ENCODE data around the gene CDH4.

GRCh38 chr20:61523145-61523544 is 271.1 kb downstream of the CDH4 start:
- TF ChIP-seq ZBTB7A (IDR thresholded peaks at IDR 0.05; ENCODE audit: low read depth) (no peak), REST (IDR thresholded peaks at IDR 0.05; ENCODE audit: low read depth) (no peak), RAD21 (IDR thresholded peaks at IDR 0.05; ENCODE audit: low read depth) (no peak), EGR1 (IDR thresholded peaks at IDR 0.05) (no peak), EP300 (IDR thresholded peaks at IDR 0.05; ENCODE audit: borderline replicate concordance) (no peak), CEBPB (IDR thresholded peaks at IDR 0.05) (no peak), YY1 (IDR thresholded peaks at IDR 0.05; ENCODE audit: low read depth) (no peak), MAX (IDR thresholded peaks at IDR 0.05) (no peak)

Data from Ishikawa (cell line).